GDM1 (cell line): ENCODE data around the gene NHSL1.

Source experiments
- DNase-seq: peaks from one replicate; lab custom pipeline; 2025; lab: John Stamatoyannopoulos, UW

The NHSL1 gene

DNA sequence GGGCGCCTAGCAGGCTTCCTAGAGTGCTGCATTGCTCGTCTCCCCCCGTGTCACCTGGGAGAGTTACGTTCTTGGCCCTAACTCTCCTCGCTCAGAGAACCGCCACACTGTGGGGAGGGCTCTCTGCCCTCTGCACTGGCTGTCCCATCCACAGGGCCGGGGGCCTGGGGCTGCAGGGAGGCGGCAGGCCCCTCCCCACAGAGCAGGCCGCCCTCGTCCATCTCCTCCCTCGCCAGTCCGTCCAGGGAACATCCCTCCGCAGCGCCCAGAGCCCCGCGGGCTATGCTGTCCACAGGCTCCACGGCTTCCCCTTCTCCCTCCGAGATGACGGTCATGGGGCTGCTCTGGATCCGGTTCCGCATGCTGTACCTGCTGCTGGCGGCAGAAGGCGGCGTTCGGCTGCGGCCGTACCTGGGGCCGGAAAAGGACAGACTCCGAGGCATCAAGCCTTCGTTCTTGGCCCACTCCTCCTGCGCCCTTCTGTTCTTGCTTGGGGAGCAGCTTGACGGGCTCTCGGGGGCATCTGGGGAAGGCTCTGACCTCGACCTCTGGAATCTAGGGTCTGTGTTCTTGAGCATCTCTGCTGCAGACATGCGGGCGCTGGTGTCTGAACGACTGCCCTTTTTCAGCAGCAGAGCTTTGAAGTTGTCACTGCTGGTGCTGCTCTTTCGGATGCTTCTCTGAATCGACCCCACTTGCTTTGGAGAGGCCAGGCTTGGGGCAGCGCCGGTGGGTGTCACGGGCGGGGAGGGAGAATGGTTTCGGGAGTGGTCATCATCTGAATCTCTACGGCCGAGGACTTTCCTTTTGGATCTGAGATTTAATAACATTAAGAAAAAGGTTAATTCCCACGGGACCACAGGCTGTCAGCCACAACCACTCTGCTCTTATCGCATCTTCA is 75.0 kb downstream of the NHSL1 start:
- DNase-seq, result no peak

DNA sequence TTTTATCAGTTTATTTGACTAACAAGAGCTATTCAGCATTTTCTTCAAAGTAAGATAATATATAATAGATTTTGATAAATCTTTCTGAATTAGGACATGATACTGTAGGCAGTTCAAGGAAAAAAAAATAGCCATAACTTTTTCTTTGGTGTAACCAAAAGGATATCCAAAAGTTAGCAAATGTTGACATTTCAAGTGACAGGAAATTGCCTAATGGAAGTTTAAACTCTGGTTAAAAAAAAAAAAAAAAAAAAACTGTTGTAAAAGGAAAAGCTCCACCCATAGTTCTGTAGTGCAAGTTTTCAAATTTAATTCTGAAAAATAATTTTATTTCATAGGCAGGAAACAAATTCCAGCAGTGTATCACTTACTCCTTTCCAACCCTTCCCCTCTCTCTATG is 76.4 kb downstream of the NHSL1 start:
- DNase-seq, result no peak

DNA sequence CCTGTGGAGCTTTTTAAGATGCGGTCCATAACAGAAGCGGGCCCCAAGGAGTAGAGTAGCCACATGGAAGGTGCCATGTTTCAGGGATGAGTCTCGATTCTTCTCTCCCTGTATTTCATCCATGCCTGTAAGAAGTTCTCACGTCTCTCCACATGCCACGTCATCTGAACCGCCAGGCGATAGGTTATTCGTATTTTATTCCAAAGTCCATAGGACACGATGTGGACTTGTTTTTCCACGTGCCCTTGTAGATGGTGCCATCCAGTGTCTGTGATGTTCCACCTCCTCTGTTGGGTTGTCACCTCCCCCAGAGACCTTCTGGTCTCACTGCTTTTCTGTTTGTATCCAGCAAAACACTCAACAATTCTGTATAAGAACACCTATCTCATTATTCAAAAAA is 77.7 kb downstream of the NHSL1 start:
- no peak for DNase-seq

DNA sequence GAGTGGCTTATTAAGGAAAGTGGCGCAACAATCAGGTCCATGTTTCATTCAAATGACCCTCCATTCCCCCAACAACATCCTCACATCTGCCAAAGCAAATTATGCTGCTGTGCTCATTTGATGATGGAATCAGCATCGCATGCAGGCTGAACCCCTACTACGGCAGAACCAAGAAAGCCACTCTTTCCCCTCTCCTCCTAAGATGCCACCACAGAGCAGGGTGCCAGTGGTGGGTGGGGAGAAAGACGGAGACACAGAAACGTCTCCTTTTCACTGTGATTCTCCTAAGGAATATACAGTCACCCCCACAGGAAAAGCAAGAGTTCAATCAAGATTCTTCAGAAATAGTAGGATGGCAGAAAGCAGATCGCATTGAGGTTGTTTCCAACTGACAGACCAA is 78.2 kb downstream of the NHSL1 start:
- no peak for DNase-seq

DNA sequence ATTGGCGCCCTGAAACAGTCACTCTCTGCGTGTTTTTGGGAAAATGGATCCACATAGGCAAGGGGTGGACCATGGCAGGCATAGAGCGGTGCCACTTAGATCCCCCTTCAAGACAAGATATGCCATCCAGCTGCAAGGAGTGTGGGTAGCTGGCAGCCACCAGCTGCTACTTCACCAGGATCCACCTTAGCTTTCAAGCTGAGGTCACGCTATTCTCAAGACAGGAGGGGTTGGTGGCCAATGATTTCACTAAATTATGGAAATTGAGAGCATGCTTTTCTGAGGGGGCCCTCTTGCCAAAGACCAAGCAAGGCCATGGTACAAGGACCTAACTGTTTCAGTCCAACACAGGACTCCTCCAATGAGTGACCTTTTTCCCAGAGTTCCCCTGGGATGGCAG is 78.9 kb downstream of the NHSL1 start:
- DNase-seq, result no peak

DNA sequence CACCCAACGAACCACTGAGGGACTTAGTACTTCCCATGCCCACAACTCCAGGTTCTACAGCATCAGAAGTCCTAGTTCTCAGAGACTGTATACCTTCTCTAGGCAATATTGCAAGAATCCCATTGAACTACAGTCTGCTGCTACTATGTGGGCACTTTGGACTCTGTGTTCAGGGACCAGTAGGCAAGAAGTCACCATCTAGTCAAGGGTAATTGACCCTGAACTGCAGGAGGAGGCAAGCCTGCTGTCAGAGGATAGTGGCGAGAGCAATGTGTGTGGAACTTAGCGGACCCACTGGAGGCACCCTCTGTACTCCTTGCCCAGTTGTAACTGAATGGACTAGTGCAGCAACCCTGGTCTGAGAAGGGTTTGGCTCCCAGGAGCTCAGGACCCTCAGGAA is 79.5 kb downstream of the NHSL1 start:
- no peak for DNase-seq

DNA sequence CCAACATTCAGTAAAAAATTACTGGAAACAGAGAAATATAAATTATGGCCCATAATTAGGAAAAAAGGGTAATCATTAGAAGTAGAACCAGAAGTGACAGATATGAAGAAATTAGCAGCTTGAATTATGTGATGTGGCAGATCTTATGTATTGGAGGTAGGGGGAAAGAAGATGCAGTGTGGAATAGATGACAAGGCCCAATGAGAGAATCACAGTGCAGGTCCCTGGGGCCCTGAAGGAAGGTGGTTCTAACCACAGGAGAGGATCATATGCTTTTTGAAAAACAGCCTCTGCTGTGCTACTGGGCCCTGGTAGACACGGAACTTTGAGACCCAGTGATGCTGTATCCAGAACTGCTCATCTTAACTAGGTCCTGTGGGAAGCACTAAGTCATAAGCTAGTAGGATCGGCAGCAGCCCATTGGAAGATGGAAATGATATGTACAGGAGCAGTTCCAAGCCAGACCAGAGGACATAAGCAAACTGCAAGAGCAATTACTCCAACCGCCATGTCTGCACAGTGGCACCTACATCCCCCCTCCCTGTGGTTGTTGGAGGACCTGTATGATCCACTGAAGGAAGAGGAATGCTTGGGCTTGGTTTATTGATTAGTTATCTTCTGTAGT is 81.1 kb downstream of the NHSL1 start:
- DNase-seq, result no peak

DNA sequence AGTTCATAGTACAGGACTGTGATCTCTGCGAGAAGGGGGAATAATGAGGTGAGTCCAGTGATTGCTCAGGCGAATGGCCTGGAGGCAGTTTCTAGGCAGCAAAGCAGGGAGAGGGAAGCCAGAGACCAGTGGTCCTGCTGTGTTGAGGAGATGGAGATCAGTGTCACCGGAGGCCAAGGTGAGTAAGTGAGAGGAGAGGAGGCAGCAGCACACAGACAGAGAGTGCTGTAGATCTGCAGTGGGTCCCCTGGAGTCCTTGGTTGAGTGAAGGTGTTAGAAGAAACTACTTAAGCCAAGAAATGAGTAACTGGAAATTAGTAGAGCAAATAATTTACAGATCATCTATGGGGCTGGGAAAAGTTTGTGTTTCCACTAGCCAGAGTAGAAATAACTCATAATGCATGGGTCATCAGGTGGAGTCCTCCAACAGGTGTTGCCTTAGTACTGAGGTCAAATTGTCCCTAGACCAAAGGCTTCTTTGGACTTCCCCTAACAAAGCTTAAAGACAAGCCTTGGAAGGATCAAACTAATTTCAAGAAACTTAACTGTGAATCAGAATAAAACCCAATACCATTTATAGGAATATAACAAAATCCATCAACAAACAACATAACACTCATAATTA is 81.7 kb downstream of the NHSL1 start:
- no peak for DNase-seq

DNA sequence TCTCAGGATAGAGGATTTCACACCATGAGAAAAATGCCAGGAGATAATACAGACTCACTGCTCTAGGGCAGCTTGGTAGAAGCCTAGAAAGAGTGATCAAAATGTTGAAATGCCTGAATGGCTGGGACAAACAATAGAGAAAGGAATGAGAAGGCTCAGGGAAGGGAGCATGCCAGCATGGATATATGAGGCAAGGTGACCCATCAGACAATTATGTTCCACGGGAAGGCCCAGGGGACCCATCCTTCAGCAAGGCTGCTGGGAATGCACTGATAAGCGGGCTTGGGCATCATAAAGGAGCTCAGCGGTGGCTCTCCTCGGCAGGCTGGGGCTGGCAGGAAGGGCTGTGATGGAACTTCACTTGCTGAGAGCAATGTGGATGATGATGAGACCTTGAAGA is 83.1 kb downstream of the NHSL1 start:
- no peak for DNase-seq

DNA sequence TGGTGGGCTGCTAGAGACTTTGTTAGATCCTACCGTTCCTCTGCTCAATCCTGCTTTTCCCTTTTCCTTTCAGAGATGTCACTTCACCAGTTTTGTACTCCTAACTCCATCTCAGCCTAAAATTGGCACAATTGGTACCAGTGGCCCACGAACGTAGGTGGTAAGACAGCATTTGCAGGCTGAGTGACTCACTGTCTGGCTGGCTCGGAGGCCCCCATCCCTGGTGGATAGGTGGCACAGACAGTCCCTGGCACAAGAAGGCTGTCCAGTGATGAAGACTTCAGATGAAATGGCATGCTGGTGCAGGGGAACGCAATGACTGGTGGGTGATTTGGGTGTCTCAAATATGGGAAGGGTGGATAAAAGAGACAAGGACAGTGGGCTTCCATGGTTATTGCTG is 84.2 kb downstream of the NHSL1 start:
- DNase-seq, result no peak

DNA sequence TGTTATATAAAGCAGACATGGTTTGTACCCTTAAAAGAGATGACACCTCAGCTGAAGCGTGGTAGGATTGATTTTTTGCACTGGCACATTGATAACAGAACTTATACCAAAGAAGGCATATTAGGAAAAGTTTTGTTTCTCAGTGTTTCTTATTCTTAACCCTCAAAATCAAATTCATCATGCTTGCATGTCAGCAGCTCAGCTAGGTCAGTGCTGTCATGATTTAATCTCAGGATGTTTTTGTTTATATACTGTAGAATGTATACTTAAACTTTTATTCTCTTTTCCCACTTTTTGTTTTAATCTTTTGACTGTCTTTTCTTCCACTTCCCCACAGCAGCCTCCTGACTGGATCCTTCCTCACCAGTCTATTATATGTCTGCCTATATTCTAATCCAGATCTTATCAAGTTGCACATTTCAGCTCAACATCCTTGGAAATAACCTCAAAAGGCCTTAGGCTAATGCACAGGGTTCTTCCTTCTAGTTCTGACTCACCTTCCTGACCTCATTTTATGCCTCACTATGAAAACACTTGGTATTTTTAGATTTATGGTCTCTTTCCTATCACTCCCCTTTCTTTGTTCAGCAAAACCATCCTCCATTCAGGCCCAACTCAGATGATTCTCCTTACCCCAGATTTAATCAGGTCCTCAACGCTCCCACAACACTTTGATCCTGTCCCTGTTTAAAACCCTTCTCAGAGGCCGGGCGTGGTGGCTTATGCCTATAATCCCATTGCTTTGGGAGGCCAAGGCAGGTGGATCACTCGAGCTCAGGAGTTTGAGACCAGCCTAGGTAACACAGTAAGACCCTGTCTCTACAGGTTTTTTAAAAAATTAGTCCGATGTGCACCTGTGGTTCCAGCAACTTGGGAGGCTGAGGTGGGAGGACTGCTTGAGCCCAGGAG is 88.1 kb downstream of the NHSL1 start:
- DNase-seq, result peak; percentile 45

DNA sequence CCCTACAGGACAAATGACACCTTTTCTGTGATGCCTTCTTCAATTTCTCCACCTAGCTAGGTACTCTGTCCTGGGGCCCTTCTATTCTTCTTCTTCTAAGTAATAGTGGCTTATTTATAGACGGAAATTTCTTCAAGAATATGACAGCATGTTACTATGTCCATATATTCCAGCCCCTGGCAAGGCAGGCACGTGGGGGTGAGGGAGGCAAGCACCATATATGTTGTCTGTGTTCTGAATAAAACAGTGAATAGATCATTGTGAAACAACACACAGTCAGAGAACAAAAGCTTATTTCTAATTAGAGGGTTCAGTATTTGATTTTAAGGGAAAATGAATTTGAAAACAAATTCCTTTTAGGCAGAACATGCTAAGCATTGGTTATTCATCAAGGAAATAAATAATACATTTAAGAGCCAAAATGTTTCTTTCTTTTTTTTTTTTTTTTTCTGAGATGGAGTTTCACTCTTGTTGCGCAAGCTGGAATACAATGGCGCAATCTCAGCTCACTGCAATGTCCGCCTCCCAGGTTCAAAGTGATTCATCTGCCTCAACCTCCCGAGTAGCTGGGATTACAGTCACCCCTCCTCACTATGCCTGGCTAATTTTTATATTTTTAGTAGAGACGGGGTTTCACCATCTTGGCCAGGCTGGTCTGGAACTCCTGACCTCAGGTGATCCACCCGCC is 89.1 kb downstream of the NHSL1 start:
- no peak for DNase-seq

DNA sequence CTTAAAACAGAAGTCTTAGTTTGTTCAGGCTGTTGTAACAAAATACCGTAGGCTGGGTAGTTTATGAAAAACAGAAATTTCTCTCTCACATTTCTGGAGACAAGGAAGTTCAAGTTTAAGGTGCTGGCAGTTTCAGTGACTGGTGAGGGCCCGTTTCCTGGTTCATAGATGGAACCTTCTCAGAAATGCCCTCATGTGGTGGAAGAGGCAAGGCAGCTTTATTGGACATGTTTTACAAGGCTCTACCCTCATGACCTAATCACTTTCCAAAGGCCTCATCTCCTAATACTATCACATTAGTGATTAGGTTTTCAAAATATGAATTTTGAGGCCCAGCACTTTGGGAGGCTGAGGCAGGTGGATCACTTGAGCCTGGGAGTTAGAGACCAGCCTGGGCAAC is 92.9 kb downstream of the NHSL1 start:
- DNase-seq, result no peak

DNA sequence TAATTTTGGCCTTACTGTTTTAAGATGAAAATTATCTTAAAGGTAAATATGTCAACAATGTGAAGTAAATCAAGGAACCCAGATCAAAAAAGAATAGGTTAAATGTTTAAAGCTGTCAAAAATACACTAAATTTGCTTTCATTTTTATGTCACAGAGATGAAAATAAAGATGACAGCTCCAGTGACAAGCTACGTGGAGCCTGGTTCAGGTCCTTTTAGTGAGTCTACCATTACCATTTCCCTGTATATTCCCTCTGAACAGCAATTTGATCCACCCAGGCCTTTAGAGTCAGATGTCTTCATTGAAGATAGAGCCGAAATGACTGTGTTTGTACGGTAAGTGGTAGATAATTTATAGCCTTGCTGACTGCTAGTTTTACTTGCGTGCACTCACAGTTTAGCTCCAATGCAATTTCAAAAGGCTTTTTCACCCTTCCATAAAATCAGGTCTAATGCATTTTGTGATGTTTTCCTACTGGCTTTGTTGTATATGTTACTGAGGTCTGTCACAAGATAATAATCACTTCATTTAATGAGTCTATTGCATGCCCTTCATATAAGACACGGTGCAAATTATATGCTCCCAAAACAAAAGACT is 93.4 kb downstream of the NHSL1 start:
- no peak for DNase-seq

DNA sequence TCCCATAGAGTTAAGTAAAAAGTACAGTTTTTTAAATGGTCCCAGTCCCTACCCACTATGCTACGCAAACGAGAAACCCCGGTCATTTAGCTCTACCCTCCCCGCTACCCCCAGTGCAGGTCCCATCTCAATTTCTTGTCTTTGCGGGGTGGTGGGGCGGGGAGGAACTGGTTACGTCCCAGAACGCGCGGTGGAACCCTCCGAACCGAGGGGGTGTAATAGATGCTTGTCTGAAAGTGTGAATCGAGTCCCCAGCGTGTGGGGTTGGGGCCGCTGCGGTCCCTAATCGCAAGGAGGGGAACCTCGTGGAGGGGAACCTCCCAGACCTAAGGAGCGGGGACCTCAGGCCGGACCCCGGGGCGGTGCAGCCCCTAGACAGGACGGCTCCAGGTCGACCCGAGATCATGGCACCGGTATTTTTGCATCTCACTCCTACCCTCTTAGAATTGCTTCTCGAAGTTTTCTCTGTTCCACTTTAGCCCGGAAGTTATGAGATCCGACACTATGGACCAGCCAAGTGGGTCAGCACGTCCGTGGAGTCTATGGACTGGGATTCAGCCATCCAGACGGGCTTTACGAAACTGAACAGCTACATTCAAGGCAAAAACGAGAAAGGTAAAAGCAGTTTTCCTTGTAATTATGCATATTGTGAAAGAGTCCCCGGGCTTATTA is 94.5 kb downstream of the NHSL1 start:
- DNase-seq, result no peak

DNA sequence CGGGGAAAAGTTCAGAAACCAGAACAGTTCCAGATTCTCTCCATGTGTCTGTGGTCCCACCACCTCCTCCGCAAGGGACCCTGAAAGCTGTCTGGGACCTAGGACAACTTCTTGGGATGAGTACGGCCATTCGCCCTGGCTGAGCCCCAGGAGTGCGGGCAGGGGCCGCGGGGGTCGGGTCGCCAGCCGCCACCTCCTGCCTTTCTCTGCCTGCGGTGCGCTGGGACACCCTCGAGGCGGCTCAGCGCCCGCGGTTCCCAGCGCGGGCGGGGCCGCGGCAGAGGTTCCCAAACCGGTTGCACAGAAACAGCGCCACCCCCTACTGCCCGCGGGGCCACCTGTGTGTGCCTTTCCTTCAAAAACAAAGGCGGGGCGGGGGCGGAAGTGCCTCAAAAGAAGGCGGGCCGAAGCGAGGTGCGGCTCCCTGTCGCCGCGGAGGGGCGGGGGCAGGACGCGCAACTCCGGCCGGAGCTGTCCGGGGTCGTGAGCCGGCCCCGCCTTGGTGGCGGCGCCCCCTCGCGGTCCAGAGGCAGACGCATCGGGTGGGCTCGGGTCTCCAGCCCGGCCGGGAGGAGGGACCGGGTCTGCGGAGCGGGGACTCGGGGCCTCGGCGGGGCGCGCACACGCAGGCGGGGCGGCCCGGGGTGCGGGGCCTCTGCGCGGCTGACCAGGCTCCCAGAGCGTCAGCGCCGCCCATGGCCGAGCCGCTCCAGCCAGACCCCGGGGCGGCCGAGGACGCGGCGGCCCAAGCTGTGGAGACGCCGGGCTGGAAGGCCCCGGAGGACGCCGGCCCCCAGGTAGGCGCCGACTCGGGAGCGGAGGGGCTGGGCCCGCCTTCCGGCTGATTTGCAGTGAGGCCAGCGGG is 95.3 kb downstream of the NHSL1 start, which contains the start of gene HEBP2:
TSS of gene HEBP2 (plus strand) at position 423 of the 865 bp plus-strand sequence. CDS start at position 696, 273 bp downstream.
- DNase-seq, result peak; percentile 64

DNA sequence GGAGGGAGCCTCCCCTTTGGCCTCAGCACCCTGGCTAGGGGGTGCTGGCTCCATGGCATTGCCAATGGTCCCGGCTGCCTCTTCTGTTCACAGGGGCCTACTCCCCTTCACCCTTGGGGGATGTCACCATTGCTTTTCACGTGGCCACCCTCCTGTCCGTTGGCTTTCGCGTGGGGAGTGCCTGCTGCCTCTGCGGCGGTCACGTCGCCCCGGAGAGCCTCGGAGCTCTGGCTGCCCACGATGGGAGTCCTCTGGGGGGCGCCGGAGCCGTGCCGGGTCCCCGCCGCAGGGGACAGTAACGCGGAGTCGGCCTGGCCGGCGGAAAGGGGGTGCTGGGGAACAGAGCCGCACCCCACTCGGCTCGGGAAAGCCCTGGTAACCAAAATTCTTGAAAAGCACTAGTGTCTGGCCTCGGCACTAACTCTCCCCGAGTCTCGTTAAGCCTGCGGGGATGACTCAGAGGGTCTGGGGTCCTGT is 95.9 kb downstream of the NHSL1 start:
- DNase-seq, result no peak

DNA sequence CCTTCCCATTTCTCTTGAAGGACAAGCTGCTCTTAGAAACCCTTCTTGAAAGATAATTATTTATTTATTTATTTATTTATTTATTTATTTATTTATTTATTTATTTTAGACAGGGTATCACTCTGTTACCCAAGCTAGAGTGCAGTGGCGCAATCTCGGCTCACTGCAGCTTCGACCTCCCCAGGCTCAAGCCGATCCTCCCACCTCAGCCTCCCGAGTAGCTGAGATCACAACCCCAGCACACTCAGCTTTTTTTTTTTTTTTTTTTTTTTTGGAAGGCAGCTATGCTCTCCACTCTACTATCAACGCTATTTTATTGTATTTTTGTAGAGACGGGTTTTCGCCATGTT is 96.5 kb downstream of the NHSL1 start:
- no peak for DNase-seq
